HepG2 (cell line): ENCODE data around the gene PAM16. TPM values are rescaled to one million over a fixed set of nuclear protein-coding genes. Genes with fewer than 3 reads are reported as not detected.

ENCODE experiments used
- ATAC-seq: fragments of 200-7000 bp; cut with Tn5 transposase; 3 replicates; pipeline ENCODE4 v1.9.1; 2020; ENCODE audit warnings: mild to moderate bottlenecking, moderate library complexity
- BruUV-seq: library from RNA; stranded (reverse); fragments of 400-500 nt; replicated peaks from 2 replicates; lab custom pipeline; 2021; lab: Mats Ljungman, UMichigan
- CTCF ChIA-PET: fragments of 300-600 bp; formaldehyde crosslinking; extraction: SDS; loops from one replicate; lab custom pipeline; 2021; ENCODE audit warnings: low total read pairs, inconsistent platforms, low intra/inter-chr PET ratio; lab: Yijun Ruan, JAX
- POLR2A ChIA-PET: fragments of 350-600 bp; sonication (Branson Sonifier 250); formaldehyde crosslinking; loops from one replicate; lab custom pipeline; 2020; ENCODE audit warnings: antibody characterized with exemption, inconsistent platforms; lab: Yijun Ruan, JAX
- DNase-seq: peaks from one replicate; pipeline ENCODE4 v3.0.0-alpha.2; 2015; ENCODE audit warnings: low spot score
- FAIRE-seq: peaks from 3 replicates; lab custom pipeline; 2011; peaks lifted over from hg19 to GRCh38; lab: Jason Lieb, UNC
- H2AFZ ChIP-seq: one replicate; pipeline ENCODE4 v1.6.1; 2011; ENCODE audit warnings: low read length, inconsistent platforms
- H3K27ac ChIP-seq: fragments of 300-600 bp; 3 replicates; pipeline ENCODE4 v1.8.0; 2011; ENCODE audit warnings: mixed run types, mild to moderate bottlenecking, mixed read lengths, low read length, inconsistent platforms; ENCODE audit not compliant: insufficient read depth; ENCODE audit errors: extremely low read length
- H3K27me3 ChIP-seq, 2 experiments: fragments of 200-600 bp in 1 of 2; 2 replicates in 1 of 2; 3 replicates in 1 of 2; pipeline versions ENCODE4 v1.6.0 to v1.8.0; 2011; ENCODE audit warnings: low read length in 2 of 2, mild to moderate bottlenecking in 2 of 2, moderate library complexity in 2 of 2, inconsistent platforms in 1 of 2; ENCODE audit not compliant: insufficient read depth in 2 of 2, control insufficient read depth in 1 of 2
- H3K36me3 ChIP-seq, 2 experiments: fragments of 200-600 bp in 1 of 2; replicated peaks in 1 of 2; 2 replicates in 1 of 2; 3 replicates in 1 of 2; pipeline versions ENCODE4 v1.5.1 to v1.8.0; 2011; ENCODE audit warnings: low read length in 2 of 2, inconsistent platforms in 1 of 2; ENCODE audit not compliant: insufficient read depth in 2 of 2, control insufficient read depth in 1 of 2
- H3K4me1 ChIP-seq: 2 replicates; pipeline ENCODE4 v1.5.1; 2012; ENCODE audit warnings: low read length, inconsistent platforms; ENCODE audit not compliant: insufficient read depth
- H3K4me2 ChIP-seq: 2 replicates; pipeline ENCODE4 v1.6.0; 2011; ENCODE audit warnings: low read depth, low read length, inconsistent platforms
- H3K4me3 ChIP-seq, 3 experiments: fragments of 200-600 bp in 1 of 3; sonication (generic), shearing (Covaris generic) in 1 of 3; replicated peaks in 1 of 3; 2 replicates each; pipeline ENCODE4 v1.5.1; 2011 to 2016; ENCODE audit warnings: low read length in 3 of 3, inconsistent platforms in 2 of 3, low read depth in 2 of 3, mild to moderate bottlenecking in 2 of 3, control low read depth in 1 of 3, mixed read lengths in 1 of 3; ENCODE audit not compliant: insufficient read depth in 1 of 3
- H3K79me2 ChIP-seq: one replicate; pipeline ENCODE4 v1.6.1; 2011; ENCODE audit warnings: low read length, inconsistent platforms; ENCODE audit not compliant: insufficient read depth
- H3K9ac ChIP-seq: 2 replicates; pipeline ENCODE4 v1.6.0; 2011; ENCODE audit warnings: mild to moderate bottlenecking, low read depth, low read length, inconsistent platforms; ENCODE audit not compliant: insufficient read depth
- H3K9me3 ChIP-seq: 2 replicates; pipeline ENCODE4 v1.5.1; 2012; ENCODE audit warnings: mild to moderate bottlenecking, low read length
- H4K20me1 ChIP-seq: 2 replicates; pipeline ENCODE4 v1.6.0; 2011; ENCODE audit warnings: inconsistent platforms, mild to moderate bottlenecking, low read length, moderate library complexity; ENCODE audit not compliant: insufficient read depth
- CENPT ChIP-seq: sonication (generic); formaldehyde crosslinking; IDR thresholded peaks from 2 replicates; pipeline ENCODE4 v1.8.0; 2022; ENCODE audit warnings: low read depth, mild to moderate bottlenecking, moderate library complexity, missing genetic modification reagents
- LCORL ChIP-seq, 2 experiments: fragments of 450-650 bp in 1 of 2; sonication (generic) in 1 of 2; formaldehyde crosslinking in 1 of 2; IDR thresholded peaks; 2 replicates each; pipeline versions ENCODE4 v1.5.0 to v1.6.1; 2017 to 2020; ENCODE audit warnings: antibody characterized with exemption in 1 of 2, missing genetic modification reagents in 1 of 2
- RXRA ChIP-seq: sonication (generic); formaldehyde crosslinking; IDR thresholded peaks from 2 replicates; pipeline ENCODE4 v1.5.1; 2020; ENCODE audit warnings: missing genetic modification reagents
- WGBS: methylation state at CpG from one replicate; pipeline ENCODE4 v1.1.6; 2017; ENCODE audit warnings: low lambda C conversion rate; 5-methylcytosine and 5-hydroxymethylcytosine counted together
- in situ Hi-C: cut with HindIII; loops from 2 replicates; pipeline ENCODE4 v1.10.0; 2017; ENCODE audit warnings: low pct_unique_long_range_greater_than_20kb; ENCODE audit not compliant: extremely low pct_ligation_motif_present
- intact Hi-C: fragments of 100-400 bp; cut with micrococcal nuclease; formaldehyde crosslinking; loops from one replicate; pipeline ENCODE4 v1.10.0; 2022; ENCODE audit not compliant: unreplicated experiment
- polyA plus RNA-seq, 8 experiments: library from polyadenylated mRNA; depleted of rRNA in 3 of 8; stranded (reverse) in 7 of 8; unstranded in 1 of 8; fragments of >200 nt; fragmentation: Illumina TruSeq in 4 of 8; extraction: Trizol in 4 of 8; gene quantifications; 2 replicates each; pipeline versions ENCODE4 v1.2.1 to v1.2.3, GENCODE V29; 2011 to 2016; ENCODE audit warnings: low read depth in 4 of 8, missing spikeins in 1 of 8, mixed read lengths in 1 of 8; ENCODE audit not compliant: insufficient read depth in 1 of 8
- total RNA-seq, 5 experiments: library from RNA; depleted of rRNA; stranded (reverse); fragments of >200 nt; fragmentation: Illumina TruSeq; extraction: Trizol; gene quantifications; 2 replicates each; pipeline ENCODE4 v1.2.3, GENCODE V29; 2016; ENCODE audit warnings: low read depth in 1 of 5
- TF ChIP-seq, protein P1 (sequence below), 2 experiments: sonication (generic) in 1 of 2; formaldehyde crosslinking in 1 of 2; IDR thresholded peaks; 2 replicates each; pipeline versions ENCODE4 v1.5.1 to v1.6.1; 2011 to 2020; ENCODE audit warnings: borderline replicate concordance in 1 of 2, low read depth in 1 of 2, low read length in 1 of 2, mild to moderate bottlenecking in 1 of 2, missing genetic modification reagents in 1 of 2, moderate library complexity in 1 of 2

PAM16 gene
- total and polyA plus RNA-seq, 2 of the 13 experiments (the other 11 are each of a cell fraction or from before 2014, with no cell fraction given): 51.5 to 51.8 TPM

DNA sequence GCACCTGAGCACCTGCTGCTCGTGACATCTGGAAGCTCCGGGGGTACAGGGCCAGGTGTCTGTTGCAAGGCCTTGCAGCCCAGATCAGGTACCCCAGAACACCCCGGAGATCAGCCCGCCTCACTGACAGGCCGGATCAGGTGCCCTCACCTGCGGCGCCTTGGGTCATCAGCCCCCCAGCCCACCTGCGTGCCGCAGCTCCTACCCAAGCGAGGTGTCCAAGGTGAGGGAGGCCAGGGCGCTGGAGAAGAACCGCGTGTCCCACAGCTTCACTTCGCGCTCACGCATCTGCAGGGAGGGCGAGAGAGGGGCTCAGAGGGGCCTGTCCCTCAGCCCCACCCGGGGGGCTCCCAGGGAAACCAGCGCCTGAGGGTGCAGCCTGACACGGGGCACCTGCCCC is 36.7 kb upstream of the PAM16 start:
- in situ Hi-C loops (loop anchor here (5.0 kb wide), 1 partner anchor 35 kb away; the partner anchor contains the start of gene PAM16), intact Hi-C loops (no loop called here)
- Histone ChIP-seq H3K4me2 (no peak overlapping the region), H3K36me3 (peaks cover 3 to 6% of the 10 kb centered on the region in 2 experiments; a peak in 3 of 5 replicates), H3K79me2 (no peaks in the 10 kb centered on the region), H3K9me3 (no peaks in the 10 kb centered on the region), H3K27me3 (no peaks in the 10 kb centered on the region), H3K9ac (no peak overlapping the region), H4K20me1 (peaks cover 5% of the 10 kb centered on the region), H3K27ac (no peak overlapping the region), H2AFZ (no peak overlapping the region), H3K4me1 (peaks cover 20% of the 10 kb centered on the region), H3K4me3 (no peak overlapping the region)
- ChIA-PET CTCF (no interaction called here), POLR2A (interaction anchor here (1.4 kb wide), 1 partner anchor 17 kb away, joined by 3 read pairs; no protein-coding TSS in a partner anchor)
- no peak for ATAC-seq
- TF ChIP-seq RXRA (CRISPR knock-in tag) (no peak), LCORL (IDR thresholded peaks at IDR 0.05) (no peak), LCORL (CRISPR knock-in tag; IDR thresholded peaks at IDR 0.05) (no peak)
- no peak for FAIRE-seq
- 96% methylated on average over 13 of the region's 20 CpGs for WGBS
- no TSS peak for BruUV-seq
- no peak for DNase-seq

DNA sequence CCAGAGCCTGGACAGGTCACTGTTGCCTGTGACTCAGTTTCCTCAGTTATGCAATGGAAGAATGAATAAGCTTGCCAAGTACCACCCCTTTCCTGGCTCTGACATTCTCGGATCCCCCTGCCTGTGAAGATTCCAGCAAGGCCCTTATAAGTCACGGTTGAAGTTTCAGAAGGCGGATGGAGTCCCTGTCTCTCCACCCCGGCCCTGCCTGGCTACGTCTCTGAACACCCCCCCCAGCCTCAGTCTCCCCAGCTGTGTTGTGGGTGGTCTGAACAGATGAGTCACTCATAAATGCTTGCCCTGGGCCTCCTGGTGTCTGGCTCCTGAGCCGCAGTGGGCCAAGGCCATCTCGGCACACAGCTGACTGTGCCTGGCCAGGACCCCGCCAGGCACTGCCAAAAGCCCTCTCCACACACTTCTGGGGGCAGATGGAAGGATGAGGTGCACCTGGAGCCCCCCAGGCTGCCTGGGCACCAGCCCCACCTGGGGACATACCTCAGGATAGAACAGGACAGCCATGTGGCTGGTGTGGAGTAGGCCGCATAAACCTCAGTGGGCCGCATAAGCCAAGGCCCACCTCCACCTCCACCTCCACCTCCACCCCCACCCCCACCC is 35.9 kb upstream of the PAM16 start:
- Histone ChIP-seq H4K20me1 (peaks cover 8% of the 10 kb centered on the region), H2AFZ (no peak overlapping the region), H3K4me2 (no peak overlapping the region), H3K9ac (no peak overlapping the region), H3K27me3 (no peaks in the 10 kb centered on the region), H3K27ac (no peak overlapping the region), H3K36me3 (peaks cover 4 to 8% of the 10 kb centered on the region in 2 experiments; a peak in 4 of 5 replicates), H3K9me3 (no peaks in the 10 kb centered on the region), H3K79me2 (no peaks in the 10 kb centered on the region), H3K4me3 (no peak overlapping the region), H3K4me1 (peaks cover 20% of the 10 kb centered on the region)
- POLR2A ChIA-PET: interaction anchor here (0.7 to 1.4 kb wide), 3 partner anchors 17 to 114 kb away, joined by 3 read pairs; partner anchors contain the start of gene TFAP4
- CTCF ChIA-PET: no interaction called here
- 100% methylated on average over 6 of the region's 10 CpGs for WGBS
- in situ Hi-C loops (loop anchor here (5.0 kb wide), 1 partner anchor 35 kb away; the partner anchor contains the start of gene PAM16), intact Hi-C loops (no loop called here)
- ATAC-seq: no peak; the same call in 1 of the 3 replicates
- no peak for FAIRE-seq
- TSS peak; percentile 34 for BruUV-seq
- TF ChIP-seq, protein P1, sequence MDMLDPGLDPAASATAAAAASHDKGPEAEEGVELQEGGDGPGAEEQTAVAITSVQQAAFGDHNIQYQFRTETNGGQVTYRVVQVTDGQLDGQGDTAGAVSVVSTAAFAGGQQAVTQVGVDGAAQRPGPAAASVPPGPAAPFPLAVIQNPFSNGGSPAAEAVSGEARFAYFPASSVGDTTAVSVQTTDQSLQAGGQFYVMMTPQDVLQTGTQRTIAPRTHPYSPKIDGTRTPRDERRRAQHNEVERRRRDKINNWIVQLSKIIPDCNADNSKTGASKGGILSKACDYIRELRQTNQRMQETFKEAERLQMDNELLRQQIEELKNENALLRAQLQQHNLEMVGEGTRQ (IDR thresholded peaks at IDR 0.05; ENCODE audit: low read depth, low read length): no peak
- TF ChIP-seq, protein P1 (CRISPR knock-in tag; IDR thresholded peaks at IDR 0.05; ENCODE audit: borderline replicate concordance): no peak
- no peak for TF ChIP-seq CENPT (CRISPR knock-in tag)
- DNase-seq: no peak
